ENCODE measurements around the gene LNPEP. TPM values are rescaled to one million over a fixed set of nuclear protein-coding genes. Genes with fewer than 3 reads are reported as not detected.

The LNPEP gene
- total RNA-seq, 4 donors from 2014 or later: 64.8 to 111 (median 80.5) TPM

GRCh38 chr5:96986450-96986849, 50.6 kb downstream of the LNPEP start:
- WGBS, 2 donors (ENCODE audit: low coverage in 1 of 2): 90 to 95% methylated on average over 2 to 3 of the region's 3 CpGs
- TF ChIP-seq EP300 (IDR thresholded peaks at IDR 0.05) (no peak), POLR2A (IDR thresholded peaks at IDR 0.05) (no peak), POLR2AphosphoS5 (IDR thresholded peaks at IDR 0.05) (no peak)
- TF ChIP-seq, protein P1, sequence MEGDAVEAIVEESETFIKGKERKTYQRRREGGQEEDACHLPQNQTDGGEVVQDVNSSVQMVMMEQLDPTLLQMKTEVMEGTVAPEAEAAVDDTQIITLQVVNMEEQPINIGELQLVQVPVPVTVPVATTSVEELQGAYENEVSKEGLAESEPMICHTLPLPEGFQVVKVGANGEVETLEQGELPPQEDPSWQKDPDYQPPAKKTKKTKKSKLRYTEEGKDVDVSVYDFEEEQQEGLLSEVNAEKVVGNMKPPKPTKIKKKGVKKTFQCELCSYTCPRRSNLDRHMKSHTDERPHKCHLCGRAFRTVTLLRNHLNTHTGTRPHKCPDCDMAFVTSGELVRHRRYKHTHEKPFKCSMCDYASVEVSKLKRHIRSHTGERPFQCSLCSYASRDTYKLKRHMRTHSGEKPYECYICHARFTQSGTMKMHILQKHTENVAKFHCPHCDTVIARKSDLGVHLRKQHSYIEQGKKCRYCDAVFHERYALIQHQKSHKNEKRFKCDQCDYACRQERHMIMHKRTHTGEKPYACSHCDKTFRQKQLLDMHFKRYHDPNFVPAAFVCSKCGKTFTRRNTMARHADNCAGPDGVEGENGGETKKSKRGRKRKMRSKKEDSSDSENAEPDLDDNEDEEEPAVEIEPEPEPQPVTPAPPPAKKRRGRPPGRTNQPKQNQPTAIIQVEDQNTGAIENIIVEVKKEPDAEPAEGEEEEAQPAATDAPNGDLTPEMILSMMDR (IDR thresholded peaks at IDR 0.05): no peak

DNA sequence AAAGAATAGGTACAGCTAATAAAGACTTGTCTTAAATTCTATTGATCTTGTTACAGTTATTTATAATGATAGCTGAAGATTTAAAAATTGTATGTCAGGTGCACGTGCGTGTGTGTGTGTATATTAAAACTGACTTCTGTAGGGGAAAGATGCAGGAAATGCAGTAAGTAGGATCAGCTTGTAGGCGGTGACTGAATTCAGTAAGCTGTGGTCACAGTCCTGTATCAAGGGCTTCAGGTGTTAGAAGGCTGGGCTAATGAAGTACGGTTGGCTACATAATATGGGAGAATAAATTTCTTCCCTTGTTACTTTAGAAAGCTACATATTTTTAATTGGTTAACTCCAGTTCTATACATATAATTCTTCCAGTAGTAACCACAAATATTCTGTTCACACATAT, 54.2 kb downstream of the LNPEP start:
- Histone ChIP-seq H3K4me3 (no peak overlapping the region), H3K27me3 (no peaks in the 10 kb centered on the region), H3K4me1 (peaks cover 0 to 3% (median 0%) of the 10 kb centered on the region in 3 donors), H3K27ac (no peak overlapping the region), H3K36me3 (peaks cover 0 to 57% of the 10 kb centered on the region in 2 donors), H3K9me3 (no peaks in the 10 kb centered on the region)
- TF ChIP-seq POLR2A (IDR thresholded peaks at IDR 0.05) (no peak), EP300 (IDR thresholded peaks at IDR 0.05) (no peak), POLR2AphosphoS5 (IDR thresholded peaks at IDR 0.05) (no peak)
- TF ChIP-seq, protein P1 (IDR thresholded peaks at IDR 0.05): no peak
- WGBS, 2 donors (ENCODE audit: low coverage in 1 of 2): 90 to 91% methylated on average over 4 of the region's 4 CpGs
- ATAC-seq: no peak

More at GRCh38 chr5:96986450-96986849, 50.6 kb downstream of the LNPEP start:
- H3K4me1 ChIP-seq: peaks cover 0 to 25% (median 0%) of the 10 kb centered on the region in 3 donors
- peaks cover 0 to 40% of the 10 kb centered on the region in 2 donors for H3K36me3 ChIP-seq
- H3K9me3 ChIP-seq: no peaks in the 10 kb centered on the region
- no peaks in the 10 kb centered on the region for H3K27me3 ChIP-seq
- H3K27ac ChIP-seq: no peak overlapping the region
- H3K4me3 ChIP-seq: no peak overlapping the region
- ATAC-seq: no peak

- Histone ChIP-seq H3K27me3 (no peaks in the 10 kb centered on the region), H3K36me3 (peaks cover 0 to 58% of the 10 kb centered on the region in 2 donors), H3K9me3 (no peaks in the 10 kb centered on the region), H3K4me3 (no peak overlapping the region), H3K4me1 (no peaks in the 10 kb centered on the region), H3K27ac (no peak overlapping the region)
- TF ChIP-seq, protein P1 (IDR thresholded peaks at IDR 0.05): no peak
- TF ChIP-seq POLR2A (IDR thresholded peaks at IDR 0.05): no peak
- TF ChIP-seq EP300 (IDR thresholded peaks at IDR 0.05): no peak
- TF ChIP-seq POLR2AphosphoS5 (IDR thresholded peaks at IDR 0.05): no peak
- no peak for ATAC-seq
Measured at GRCh38 chr5:96991708-96992107, 55.8 kb downstream of the LNPEP start.

DNA sequence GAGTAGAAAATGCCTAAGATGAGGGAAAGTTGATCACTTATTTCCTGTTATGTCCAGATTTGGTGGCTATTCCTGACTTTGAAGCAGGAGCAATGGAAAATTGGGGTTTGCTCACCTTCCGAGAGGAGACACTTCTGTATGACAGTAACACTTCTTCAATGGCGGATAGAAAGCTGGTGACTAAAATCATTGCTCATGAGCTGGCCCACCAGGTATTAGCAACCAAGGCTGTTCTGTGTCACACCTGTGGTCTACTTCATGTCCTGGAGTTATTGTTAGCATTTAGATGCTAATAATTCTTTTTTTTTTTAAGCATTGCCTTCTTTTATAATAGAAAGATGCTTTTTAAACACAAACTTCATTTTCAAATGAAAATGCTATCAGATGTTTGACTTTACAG, 57.9 kb downstream of the LNPEP start:
- Histone ChIP-seq H3K4me1 (no peaks in the 10 kb centered on the region), H3K36me3 (peaks cover 0 to 48% of the 10 kb centered on the region in 2 donors), H3K27me3 (no peaks in the 10 kb centered on the region), H3K9me3 (no peaks in the 10 kb centered on the region), H3K4me3 (no peak overlapping the region), H3K27ac (no peak overlapping the region)
- TF ChIP-seq EP300 (IDR thresholded peaks at IDR 0.05) (no peak), POLR2A (IDR thresholded peaks at IDR 0.05) (no peak), POLR2AphosphoS5 (IDR thresholded peaks at IDR 0.05) (no peak)
- TF ChIP-seq, protein P1 (IDR thresholded peaks at IDR 0.05): no peak
- no peak for ATAC-seq
- 92 to 100% methylated on average over 2 of the region's 2 CpGs for WGBS, 2 donors (ENCODE audit: low coverage in 1 of 2)

DNA sequence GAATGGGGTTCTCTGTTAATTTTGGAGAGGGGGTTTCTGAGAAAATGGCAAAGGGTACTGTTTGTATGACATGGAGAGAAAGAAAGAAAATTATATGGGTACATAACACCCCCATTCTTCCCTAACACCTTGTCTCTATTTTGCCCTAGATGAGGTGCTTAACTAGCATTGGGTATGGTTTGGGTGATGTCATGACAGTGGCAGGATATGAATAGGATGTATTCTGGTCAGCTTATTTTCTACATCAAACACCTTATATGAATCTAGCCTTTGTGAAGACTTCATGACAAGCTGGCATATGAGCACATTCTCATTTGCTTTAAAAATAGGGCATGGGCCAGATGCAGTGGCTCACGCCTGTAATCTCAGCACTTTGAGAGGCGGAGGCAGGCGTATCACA, 58.6 kb downstream of the LNPEP start:
- TF ChIP-seq POLR2AphosphoS5 (IDR thresholded peaks at IDR 0.05): no peak
- TF ChIP-seq, protein P1 (IDR thresholded peaks at IDR 0.05): no peak
- TF ChIP-seq POLR2A (IDR thresholded peaks at IDR 0.05): no peak
- TF ChIP-seq EP300 (IDR thresholded peaks at IDR 0.05): no peak
- no peak overlapping the region for H3K4me3 ChIP-seq
- no peaks in the 10 kb centered on the region for H3K4me1 ChIP-seq
- H3K36me3 ChIP-seq: peaks cover 0 to 54% of the 10 kb centered on the region in 2 donors
- no peak overlapping the region for H3K27ac ChIP-seq
- no peak for ATAC-seq
- no peaks in the 10 kb centered on the region for H3K9me3 ChIP-seq
- WGBS, 2 donors (ENCODE audit: low coverage in 1 of 2): 100% methylated on average over 3 of the region's 3 CpGs
- H3K27me3 ChIP-seq: no peaks in the 10 kb centered on the region
